Thoracic aorta (tissue), 2 donors: Measurements from ENCODE around the gene ELOVL5. TPM values are rescaled to one million over a fixed set of nuclear protein-coding genes. Genes with fewer than 3 reads are reported as not detected.

ENCODE experiments used
- ATAC-seq: fragments of 150-250 bp; one replicate; pipeline ENCODE4 v1.8.0; 2017; ENCODE audit warnings: low read depth; ENCODE audit not compliant: insufficient number of reproducible peaks, low FRiP score
- DNase-seq: peaks from one replicate; pipeline ENCODE4 v3.0.0-alpha.2; 2020; ENCODE audit warnings: low spot score
- H3K27ac ChIP-seq, 2 donors: fragments of 200-600 bp; sonication (generic); 1 replicate in 1 of 2; 2 replicates in 1 of 2; pipeline ENCODE4 v1.5.1; 2016; ENCODE audit warnings: mild to moderate bottlenecking in 2 of 2, moderate library complexity in 2 of 2
- H3K27me3 ChIP-seq: fragments of 200-600 bp; sonication (generic); replicated peaks from 2 replicates; pipeline ENCODE4 v1.6.0; 2016; ENCODE audit warnings: mild to moderate bottlenecking; ENCODE audit not compliant: insufficient read depth
- H3K36me3 ChIP-seq: fragments of 200-600 bp; sonication (generic); one replicate; pipeline ENCODE4 v1.5.1; 2016
- H3K4me1 ChIP-seq, 2 donors: fragments of 200-600 bp; sonication (generic); 1 replicate in 1 of 2; 2 replicates in 1 of 2; pipeline versions ENCODE4 v1.5.1 to v1.6.0; 2016; ENCODE audit warnings: low read depth in 2 of 2, mild to moderate bottlenecking in 1 of 2; ENCODE audit not compliant: control insufficient read depth in 1 of 2
- H3K4me3 ChIP-seq: fragments of 200-600 bp; sonication (generic); 2 replicates; pipeline ENCODE4 v1.5.1; 2016; ENCODE audit warnings: mild to moderate bottlenecking
- H3K9me3 ChIP-seq: fragments of 200-600 bp; sonication (generic); 2 replicates; pipeline ENCODE4 v1.5.1; 2016
- CTCF ChIP-seq: fragments of 200-600 bp; sonication (generic); IDR thresholded peaks from one replicate; pipeline ENCODE4 v1.5.1; 2019; ENCODE audit warnings: antibody characterized with exemption
- total RNA-seq, 2 donors: library from RNA; depleted of rRNA; stranded (reverse); fragments of >200 nt; gene quantifications; one replicate each; pipeline versions ENCODE4 v1.1.0 to v1.2.3, GENCODE V29; 2016

ELOVL5 gene
- total RNA-seq, 2 donors from 2014 or later, result 61.1 to 86.8 TPM

- Histone ChIP-seq H3K27me3 (no peaks in the 10 kb centered on the region), H3K4me3 (no peak overlapping the region), H3K9me3 (no peaks in the 10 kb centered on the region), H3K36me3 (no peaks in the 10 kb centered on the region), H3K4me1 (peaks cover 4 to 38% of the 10 kb centered on the region in 2 donors), H3K27ac (no peak overlapping the region)
- DNase-seq (no peak), ATAC-seq (no peak)
- no peak for TF ChIP-seq CTCF
Observed at GRCh38 chr6:53315086-53315724, 33.5 kb downstream of the ELOVL5 start.

DNA sequence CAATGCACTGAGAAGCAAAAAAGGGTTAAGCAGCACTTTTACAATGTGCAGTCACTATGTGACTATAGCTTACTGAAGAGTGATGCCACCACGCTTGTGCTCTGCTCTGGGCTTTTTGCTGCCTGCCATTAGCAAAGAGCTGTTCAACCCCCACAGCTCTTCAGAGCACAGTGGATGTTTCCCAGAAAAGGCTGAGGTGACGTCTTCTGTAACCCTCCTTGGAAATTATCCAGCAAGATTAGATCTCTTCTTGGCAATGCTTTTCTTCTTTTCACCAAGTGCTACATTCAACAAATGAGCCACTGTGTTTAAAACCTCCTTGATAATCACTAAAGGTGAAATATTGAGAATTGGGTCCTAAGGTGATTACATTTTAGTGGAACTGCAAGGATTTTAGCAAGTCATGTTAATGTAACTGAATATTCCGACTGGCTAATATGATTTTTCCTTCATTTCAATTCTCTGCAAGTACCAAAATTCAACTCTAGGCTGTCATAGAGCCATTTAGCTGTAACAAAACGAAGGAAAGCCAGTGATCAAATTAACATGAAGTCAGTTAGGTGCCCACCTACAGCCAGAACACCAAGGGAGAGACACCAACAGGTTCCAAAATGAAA, 34.9 kb downstream of the ELOVL5 start:
- Histone ChIP-seq H3K27ac (no peak overlapping the region), H3K4me1 (peaks cover 13 to 48% of the 10 kb centered on the region in 2 donors), H3K36me3 (no peaks in the 10 kb centered on the region)

DNA sequence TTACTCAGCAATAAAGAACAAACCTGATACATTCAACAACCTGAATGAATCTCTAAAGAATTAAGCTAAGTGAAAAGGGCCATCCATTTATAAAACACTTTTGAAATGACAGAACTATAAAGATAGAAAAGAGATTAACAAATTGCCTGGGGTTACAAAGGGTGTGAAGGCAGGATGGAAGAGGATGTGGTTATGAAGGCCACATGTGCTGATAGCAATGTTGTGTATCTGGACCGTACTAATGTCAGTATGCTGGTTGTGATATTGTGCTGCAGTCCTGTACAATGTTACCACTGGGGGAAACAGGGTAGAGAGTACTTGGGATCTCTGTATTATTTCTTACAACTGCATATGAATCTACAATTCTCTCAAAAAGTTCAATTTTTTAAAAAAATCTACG, 36.4 kb downstream of the ELOVL5 start:
- Histone ChIP-seq H3K27me3 (no peaks in the 10 kb centered on the region), H3K4me3 (no peak overlapping the region), H3K27ac (no peak overlapping the region), H3K4me1 (peaks cover 13 to 57% of the 10 kb centered on the region in 2 donors), H3K9me3 (no peaks in the 10 kb centered on the region), H3K36me3 (no peaks in the 10 kb centered on the region)
- TF ChIP-seq CTCF, result no peak
- no peak for DNase-seq
- ATAC-seq, result no peak

More for the DNA sequence above, 34.9 kb downstream of the ELOVL5 start:
- Histone ChIP-seq H3K4me3 (no peak overlapping the region), H3K27me3 (no peaks in the 10 kb centered on the region), H3K9me3 (no peaks in the 10 kb centered on the region)
- ATAC-seq (no peak), DNase-seq (no peak)
- no peak for TF ChIP-seq CTCF

- no peaks in the 10 kb centered on the region for H3K9me3 ChIP-seq
- no peaks in the 10 kb centered on the region for H3K27me3 ChIP-seq
- ATAC-seq (no peak), DNase-seq (no peak)
- H3K4me1 ChIP-seq, result peaks cover 13 to 65% of the 10 kb centered on the region in 2 donors
- H3K4me3 ChIP-seq, result no peak overlapping the region
- no peak for TF ChIP-seq CTCF
- no peak overlapping the region for H3K27ac ChIP-seq
- no peaks in the 10 kb centered on the region for H3K36me3 ChIP-seq
Observed at GRCh38 chr6:53311586-53311935, 37.2 kb downstream of the ELOVL5 start.

DNA sequence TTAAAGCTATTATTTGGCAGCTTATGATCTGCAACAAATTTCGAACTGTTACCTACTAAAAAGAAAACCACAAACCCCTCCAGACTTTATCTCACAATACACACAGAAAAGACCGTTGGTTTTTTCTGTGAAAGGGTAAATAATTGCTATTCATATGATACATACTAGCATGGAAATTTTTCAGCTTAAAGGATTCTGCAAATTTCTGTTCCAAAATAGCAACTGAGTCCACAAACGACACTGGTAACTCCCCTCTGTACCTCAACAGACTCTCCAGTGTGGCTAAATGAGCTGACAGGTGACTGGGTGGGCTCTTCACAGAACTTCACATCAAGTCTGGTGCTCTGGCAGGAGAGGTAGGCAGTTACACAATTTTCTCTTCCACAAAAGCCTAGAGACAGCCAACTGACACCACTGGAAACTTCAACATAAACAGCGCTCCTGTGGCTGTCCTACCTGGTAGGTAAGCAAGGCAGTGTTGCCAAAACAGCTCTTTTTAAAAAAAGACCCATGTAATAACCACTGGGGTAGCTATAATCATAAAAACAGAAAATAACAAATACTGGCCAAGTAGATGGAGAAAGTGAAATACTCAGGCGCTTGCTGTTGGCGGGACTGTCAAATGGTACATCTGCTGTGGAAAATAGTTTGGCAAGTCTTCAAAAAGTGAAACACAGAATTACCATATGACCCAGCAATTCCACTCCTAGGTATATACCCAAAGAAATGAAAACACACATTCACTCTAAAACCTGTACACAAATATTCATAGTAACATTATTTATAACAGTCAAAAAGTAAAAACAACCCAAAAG, 37.8 kb downstream of the ELOVL5 start:
- Histone ChIP-seq H3K27ac (no peak overlapping the region), H3K4me3 (no peak overlapping the region), H3K9me3 (no peaks in the 10 kb centered on the region), H3K27me3 (no peaks in the 10 kb centered on the region), H3K36me3 (no peaks in the 10 kb centered on the region), H3K4me1 (peaks cover 13 to 64% of the 10 kb centered on the region in 2 donors)
- no peak for TF ChIP-seq CTCF
- no peak for ATAC-seq
- DNase-seq, result no peak
